NCI-H2171 (cell line): ENCODE results near the gene CD163.
"Not testable (repeated sequence)": the region's sequence is repeated elsewhere in the genome, so short reads cannot be mapped to it uniquely, and the experiment has no call there.

Source experiments
- DNase-seq: peaks from one replicate; lab custom pipeline; 2025; lab: John Stamatoyannopoulos, UW

The CD163 gene

DNA sequence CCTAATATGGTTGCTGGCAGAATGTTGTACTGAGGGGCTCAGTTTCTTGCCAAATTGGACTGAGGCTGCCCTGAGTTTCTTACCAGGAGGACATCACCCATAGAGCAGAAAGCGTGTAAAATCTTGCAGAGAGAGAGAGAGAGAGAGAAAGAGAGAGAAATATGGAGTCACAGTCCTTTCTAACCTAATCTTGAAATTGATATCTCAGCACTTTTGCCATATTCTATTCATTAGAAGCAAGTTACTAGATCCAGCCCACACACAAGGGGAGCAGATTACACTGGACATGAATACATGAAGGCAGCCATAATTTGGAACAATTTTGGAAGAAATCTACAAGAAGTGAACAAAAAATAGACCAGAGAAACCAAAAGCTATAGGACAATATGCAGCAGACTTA, 55.5 kb downstream of the CD163 start:
- DNase-seq: no peak

DNA sequence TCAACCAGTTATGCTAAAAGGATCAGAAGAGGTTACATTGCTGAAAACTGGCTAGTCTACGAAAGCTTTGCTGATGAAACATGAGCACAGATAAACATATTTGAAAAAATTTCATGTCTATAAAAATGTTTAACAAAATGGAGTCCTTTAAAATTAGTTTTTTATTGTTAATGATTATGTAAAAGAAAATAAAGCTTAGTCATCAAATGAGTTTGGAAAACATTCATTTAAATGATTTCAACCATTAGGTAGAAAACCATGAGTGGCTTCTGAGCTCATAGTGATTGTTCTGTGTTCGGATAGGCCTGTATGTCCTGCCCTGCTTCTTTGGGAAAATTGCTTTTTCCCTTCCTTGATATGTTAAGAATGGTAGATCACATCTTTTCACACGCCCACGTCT, 59.0 kb downstream of the CD163 start:
- no peak for DNase-seq

DNA sequence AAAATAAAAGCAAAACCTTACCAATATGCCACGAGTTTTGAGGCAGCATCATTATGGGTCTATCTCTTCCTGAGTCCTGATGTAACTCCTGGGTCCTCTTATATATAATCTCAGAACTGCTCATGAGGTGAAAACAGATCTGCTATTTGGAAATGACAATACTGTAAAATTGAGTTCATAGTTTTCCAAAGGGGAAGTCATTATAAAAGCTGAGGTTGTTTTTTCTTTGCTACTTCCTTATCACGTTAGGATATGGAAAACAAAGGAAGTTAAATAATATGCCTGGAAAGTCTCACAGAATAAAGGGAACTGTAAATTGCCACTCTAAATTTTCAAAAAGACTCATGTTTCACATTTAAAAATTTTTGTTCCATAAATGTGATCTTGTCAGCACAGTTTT, 59.5 kb downstream of the CD163 start, which contains the start of gene CD163L1:
Gene CD163L1 (minus strand): TSS at position 78 of the 400 bp plus-strand sequence. CDS start 26 bp downstream, at position 52.
- DNase-seq: no peak

DNA sequence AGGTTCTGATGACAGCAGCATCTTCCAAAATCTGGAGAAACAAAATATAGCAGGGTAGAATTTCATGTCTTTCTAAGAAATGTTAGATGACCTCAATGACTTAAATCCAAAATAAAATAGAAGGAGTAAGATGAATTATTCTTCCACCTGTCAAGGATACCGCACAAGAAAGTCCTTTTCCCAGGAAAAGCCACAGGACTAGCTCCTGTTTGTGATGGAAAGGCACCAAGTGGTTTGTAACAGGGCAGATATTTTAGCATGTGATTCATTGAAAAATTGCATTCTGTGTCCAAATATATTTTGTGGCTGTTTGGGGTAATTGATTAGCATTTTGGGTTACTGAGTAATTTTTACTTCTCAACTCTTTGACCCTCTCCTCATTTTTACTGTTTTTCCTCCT, 62.4 kb downstream of the CD163 start:
- no peak for DNase-seq

DNA sequence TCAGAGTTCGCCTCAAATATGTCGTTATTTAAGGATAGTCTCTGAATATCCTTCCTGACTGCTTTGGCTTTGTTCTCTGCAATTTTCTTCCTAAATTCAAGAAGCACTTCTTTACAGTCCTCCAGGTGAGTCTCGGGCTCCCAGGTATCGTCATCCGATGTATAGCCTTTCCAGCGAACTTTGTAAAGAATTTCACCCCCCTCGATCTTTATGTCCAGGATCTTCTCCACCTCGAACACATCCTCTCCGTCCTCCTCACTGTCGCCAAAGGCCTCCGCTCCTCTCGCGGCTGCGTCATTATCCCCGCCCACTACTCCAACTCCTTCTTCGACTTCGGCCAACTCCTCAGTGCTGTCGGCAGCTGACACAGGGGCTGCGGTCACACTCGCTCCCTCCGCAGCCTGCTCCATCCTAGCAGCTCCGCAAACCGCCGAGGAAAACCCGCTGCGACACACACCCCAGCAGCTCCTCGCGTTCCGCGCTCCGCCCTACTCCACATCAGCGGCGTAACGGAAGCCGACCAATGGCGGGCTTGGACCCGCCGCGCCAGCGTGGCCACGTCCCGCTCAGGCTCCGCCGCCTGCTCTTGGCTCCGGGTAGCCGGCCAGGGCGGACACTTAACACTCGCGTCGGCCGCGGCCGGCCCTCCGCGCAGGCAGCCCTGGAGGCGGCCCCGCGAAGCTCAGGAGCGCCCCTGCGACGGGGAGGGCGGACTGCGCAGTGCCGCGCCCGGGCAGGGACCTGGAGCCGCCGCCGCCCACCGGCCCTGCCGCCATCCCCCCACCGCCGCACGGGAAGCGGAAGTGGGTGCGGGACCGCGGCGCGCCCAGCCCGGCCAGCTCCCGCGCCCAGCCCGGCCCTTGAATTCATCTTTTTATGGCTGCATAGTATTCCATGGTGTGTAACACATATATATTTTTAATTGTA, 63.7 kb downstream of the CD163 start:
- DNase-seq: peak; percentile 89

DNA sequence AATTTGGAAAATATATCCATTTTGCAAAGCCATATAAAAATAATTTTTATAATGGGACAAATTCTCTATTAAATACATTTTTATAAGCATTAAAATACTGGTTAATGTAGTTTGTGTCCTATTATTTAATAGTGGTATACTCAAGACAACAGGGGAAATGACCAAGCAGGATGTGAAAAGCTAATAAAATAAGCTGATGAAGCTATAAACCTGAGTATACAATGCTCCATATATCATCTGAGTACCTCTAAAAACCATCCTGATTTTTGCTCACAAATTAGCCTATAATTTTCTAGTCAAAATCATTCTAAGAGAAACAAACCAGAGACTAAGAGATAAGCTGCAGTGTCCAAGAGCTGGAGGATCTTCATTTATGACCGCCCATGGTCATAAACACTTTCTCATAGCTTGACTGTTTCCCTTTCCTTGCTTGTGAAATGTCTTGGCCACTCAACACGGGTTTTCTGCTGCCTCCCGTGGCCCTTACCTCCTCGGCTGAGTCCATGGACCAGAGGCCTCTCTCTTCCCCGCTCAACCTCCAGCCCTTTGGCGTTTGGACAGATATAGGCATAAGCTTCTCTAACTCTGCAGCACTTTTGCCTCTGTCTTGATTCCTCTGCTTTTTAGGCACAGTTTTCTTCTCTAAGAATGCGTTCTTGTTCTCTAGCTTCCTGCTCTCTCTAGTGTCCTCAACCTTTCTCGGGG, 65.1 kb downstream of the CD163 start:
- not testable (repeated sequence) for DNase-seq

DNA sequence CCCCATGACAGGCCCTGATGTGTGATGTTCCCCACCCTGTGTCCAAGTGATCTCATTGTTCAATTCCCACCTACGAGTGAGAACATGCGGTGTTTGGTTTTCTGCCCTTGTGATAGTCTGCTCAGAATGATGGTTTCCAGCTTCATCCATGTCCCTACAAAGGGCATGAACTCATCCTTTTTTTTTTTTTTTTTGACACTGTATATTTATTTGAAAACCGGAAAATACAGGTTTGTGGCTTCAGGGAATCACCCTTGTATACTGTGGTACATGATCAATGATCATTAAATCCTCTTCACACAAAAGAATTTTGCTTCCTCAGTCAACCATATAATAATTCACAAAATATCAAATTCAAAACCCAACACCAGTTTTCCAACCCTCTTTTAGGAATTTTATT, 66.1 kb downstream of the CD163 start:
- not testable (repeated sequence) for DNase-seq

DNA sequence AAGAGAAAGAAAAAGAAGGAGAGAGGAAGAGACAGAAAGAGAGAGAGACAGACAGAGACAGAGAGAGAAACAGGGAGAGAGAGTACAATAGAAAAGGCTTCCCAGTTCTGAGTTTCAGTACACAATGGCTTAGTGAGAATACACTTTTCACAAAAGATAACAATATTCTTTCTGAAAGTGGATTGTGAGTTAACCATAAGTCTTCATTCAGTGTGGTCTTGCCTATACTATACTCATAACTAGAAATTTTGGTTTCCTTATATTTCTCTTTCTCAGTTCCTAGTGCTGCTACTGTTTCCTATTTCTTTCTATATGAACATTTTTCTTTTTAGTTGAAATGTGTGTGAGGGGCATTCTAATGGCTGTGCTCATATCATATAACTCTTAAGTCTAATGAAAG, 68.9 kb downstream of the CD163 start:
- no peak for DNase-seq

DNA sequence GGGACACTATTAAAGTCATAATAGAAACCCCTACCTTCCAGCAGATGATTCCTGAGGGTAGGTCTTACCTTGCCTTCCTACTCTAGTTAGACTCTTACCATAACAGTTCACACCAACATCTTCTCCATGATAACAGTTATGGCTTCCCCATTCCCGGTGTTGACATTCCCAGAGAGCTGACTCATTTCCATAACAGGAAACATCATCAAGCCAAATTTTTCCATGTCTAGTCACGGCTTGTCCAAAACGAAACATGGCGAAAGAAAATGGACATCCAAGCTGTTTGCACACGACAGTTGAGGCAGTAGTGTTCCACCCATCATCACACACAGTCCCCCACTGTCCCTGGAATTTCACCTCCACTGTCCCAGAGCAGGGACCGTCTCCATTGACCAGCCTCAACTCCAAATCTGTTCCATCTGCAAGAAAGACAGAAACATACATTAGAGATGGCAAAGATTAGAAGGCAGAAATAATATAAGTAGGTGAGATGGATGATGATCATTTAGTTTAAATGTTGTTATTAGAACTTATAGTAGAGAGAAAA, 70.2 kb downstream of the CD163 start:
- DNase-seq: no peak

DNA sequence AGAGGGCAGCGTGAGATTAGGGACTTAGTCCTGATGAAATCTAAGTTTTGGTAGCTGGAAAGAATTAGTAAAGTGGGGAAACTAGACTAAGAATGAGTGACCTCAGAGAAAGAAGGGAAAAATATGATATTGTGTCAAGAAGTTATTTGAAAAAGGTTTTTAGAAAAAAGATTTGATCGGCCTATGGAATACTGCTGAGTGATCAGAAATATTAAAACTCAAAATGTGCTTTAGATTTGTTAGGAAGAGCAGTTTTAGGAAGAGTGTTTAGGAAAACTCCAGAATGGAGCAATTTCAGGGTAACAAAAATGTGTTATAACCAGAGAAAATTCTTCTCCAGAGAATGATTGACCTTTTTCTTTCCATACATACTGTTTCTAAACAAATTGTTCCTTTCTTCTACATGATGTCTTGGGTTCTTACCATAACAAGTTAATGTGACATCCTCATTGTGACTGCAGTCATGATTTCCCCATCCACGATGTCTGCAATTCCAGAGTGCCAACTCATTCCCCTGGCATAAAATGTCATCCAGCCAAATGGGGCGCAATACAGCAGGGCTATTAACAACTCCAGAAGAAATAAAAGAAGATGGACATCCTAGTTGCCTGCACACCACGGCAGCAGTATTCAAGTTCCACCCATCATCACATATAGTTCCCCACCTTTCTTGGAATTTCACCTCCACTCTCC, 71.4 kb downstream of the CD163 start:
- DNase-seq: no peak
